Urothelium cell line (cell line): ENCODE measurements around the gene FBXO27.
"Not testable (repeated sequence)": the region's sequence is repeated elsewhere in the genome, so short reads cannot be mapped to it uniquely, and the experiment has no call there.

ENCODE experiments used
- DNase-seq: peaks from one replicate; pipeline ENCODE4 v3.0.0; 2011; ENCODE audit warnings: low spot score, mixed read lengths
- FAIRE-seq: peaks from 2 replicates; lab custom pipeline; 2011; peaks lifted over from hg19 to GRCh38; lab: Jason Lieb, UNC

The FBXO27 gene

DNA sequence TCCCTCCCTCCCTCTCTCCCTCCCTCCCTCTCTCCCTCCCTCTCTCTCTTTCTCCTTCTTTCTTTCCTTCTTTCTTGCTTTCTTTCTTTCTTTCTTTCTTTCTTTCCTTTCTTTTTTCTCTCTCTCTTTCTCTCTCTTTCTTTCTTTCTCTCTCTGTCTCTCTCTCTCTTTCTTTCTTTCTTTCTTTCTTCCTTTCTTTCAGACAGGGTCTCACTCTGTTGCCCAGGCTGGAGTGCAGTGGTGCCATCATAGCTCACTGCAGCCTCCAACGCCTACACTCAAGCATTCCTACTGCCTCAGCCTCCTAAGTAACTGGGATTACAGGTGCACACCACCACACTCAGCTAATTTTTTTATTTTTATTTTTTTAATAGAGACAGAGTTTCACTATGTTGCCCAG is 42.7 kb downstream of the FBXO27 start:
- not testable (repeated sequence) for DNase-seq, FAIRE-seq

DNA sequence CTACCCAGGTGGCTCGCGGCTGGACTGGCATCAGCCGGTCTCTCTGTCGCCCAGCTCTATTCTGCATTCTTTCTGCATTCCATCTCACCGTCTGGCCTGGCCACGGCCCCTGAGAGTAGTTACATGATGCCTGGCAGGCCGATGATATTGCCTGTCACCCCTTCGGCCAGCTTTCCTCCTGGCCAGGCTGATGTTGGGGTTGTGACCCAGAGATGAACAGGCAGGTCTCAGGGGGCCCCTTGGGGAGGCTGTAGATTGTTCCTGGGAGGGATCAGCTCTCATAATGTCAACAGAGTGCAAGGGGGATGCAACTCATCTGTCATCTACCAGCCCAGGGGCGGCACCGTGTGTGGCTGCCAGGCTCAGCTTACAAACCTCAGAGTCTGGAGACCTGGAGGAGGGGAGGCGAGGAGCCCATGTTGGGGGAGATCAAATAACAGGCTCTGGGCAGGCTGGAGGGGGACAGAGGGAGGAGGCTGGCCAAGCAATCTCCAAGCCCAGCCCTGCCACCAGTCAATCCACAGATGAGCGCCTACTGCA is 43.2 kb downstream of the FBXO27 start:
- peak; percentile 77 for DNase-seq
- FAIRE-seq = no peak

DNA sequence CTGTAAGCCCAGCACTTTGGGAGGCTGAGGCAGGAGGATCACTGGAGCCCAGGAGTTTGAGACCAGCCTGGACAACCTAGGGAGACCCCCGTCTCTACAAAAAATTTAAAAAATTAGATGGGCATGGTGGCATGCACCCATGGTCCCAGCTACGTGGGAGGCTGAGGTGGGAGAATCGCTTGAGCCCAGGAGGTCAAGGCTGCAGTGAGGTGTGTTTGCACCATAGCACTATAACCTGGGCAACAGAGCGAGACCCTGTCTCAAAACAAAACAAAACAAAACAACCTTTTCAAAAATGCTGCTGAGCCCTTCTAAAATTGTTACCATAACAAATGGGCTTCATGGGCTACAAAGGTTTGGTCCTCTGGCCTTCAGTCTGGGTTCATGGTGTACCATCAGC is 43.7 kb downstream of the FBXO27 start:
- not testable (repeated sequence) for FAIRE-seq, DNase-seq

DNA sequence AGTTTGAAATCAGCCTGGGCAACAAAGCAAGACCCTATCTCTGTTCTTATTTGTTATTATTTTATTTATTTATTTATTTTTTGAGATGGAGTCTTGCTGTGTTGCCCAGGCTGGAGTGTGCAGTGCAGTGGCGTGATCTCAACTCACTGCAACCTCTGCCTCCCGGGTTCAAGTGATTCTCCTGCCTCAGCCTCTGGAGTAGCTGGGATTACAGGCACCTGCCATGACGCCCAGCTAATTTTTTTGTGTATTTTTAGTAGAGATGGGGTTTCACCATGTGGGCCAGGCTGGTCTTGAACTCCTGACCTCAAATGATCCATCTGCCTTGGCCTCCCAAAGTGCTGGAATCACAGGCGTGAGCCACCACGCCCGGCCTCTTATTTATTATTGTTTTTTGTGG is 44.6 kb downstream of the FBXO27 start:
- FAIRE-seq, DNase-seq: not testable (repeated sequence)

DNA sequence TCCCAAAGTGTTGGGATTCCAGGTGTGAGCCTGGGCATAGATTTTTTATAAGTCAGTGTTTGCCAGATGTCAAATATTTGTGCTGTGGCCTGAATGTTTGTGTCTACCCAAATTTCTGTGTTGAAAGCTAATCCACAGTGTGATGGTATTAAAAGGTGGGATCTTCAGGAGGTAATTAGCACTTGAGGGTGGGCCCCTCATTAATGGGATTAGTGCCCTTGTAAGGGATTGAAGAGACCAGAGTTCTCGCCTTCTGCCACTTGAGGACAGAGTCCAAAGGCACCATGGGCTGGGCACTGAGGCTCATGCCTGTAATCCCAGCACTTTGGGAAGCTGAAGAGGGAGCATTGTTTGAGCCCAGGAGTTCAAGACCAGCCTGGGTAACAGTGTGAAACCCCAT is 47.1 kb downstream of the FBXO27 start:
- FAIRE-seq = no peak
- DNase-seq = no peak

DNA sequence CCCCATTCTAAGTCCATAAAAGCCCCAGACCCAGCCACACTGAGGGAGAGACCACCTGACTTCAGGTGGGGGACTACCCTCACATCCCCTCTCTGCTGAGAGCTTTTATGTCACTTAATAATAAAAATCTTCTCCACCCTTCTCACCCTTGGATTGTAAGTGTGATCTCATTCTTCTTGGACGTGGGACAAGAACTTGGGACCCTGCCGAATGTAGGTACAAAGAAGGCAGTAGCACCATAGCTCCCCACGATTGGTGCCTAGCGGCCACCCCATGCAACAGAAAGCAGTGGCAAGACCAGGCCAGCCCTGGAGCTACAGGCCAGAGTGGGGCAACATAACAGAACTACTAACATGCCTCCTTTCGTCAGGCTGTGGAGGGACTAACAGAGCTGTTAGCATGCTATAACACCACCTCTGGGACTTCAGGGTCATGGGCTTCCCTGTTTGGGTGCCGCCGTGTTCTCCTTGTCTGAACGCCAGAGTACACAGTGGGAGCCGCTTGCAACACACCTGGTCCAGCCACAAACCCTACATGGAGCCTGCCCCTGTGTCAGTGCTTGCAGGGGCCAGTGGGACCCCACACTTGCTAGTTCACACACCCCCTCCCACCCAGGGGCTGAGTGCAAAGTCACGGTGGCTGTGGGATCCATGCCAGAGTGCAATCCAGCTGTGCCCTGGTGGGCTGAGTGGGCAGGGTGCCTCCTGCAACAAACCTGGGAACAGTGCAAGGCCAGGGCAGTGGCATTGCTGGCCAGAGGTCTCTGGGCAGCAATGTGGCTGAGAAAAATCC is 51.6 kb downstream of the FBXO27 start:
- FAIRE-seq (no peak), DNase-seq (no peak)

DNA sequence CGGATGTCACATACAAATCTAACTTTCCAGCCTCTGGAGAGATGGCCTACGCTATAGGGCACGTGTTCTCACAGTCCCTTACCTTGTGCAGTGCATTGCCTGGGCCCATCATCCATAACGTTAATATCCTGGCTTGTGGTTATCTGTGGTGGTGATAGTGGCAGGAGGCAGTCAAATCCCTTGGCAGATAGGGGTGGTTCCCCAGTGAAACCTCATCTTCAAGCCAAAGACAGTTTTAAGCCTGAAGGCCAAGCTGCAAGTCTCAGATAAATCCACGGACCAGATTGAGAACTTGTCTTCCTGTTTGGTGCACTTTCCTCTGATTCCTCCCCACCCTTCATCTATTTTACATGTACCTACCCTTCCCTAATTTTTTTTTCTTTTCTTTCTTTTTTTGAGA is 52.5 kb downstream of the FBXO27 start:
- no peak for FAIRE-seq
- DNase-seq = no peak

DNA sequence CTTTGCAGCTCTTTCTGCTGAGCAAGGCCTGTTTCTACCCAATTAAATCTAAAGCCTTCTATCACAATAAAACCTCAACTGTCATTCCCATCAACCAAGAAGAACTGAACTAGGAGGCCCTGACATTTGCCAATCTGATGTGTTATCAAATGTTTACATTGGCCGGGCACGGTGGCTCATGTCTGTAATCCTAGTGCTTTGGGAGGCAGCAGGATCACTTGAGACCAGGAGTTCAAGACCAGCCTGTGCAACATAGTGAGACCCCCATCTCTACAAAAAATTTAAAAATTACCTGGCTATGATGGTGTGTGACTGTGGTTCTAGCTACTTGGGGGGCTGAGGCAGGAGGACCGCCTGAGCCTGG is 54.0 kb downstream of the FBXO27 start:
- no peak for FAIRE-seq

DNA sequence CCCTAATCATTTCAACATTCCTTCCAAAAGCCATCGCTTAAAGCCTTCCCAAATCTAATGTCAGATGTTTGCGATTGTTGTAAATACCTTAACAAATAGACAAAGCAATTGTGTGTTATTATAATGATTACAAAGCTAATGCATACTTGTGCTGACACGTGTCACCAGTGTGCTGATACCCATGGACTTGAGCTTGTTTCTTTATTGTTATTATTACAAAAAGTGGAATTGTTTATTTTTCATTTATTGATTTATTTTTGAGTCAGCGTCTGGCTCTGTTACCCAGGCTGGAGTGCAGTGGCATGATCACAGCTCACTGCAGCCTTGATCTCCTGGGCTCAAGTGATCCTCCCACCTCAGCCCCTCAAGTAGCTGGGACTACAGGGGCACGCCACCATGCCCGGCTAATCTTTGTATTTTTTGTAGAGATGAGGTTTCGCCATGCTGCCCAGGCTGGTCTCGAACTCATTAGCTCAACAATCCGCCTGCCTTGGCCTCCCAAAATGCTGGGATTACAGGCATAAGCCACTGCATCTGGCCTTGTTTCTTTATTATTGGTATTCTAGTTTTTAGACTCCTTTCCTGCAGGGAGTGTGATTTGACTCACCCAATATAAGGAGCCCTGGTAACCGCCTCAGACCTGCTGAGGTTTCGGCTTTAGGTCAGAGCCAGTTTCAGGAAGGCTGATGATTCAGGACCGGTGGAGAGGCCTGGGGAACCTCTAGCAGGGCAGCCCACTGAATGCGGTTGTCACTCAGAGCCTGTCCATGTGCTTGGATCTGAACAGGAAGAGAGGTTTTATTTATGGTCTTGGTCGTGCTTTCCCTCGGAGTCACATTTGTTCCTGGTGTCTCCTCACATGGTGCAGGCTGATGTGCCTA is 54.7 kb downstream of the FBXO27 start:
- FAIRE-seq = no peak
- DNase-seq = no peak

More for the DNA sequence above, 54.0 kb downstream of the FBXO27 start:
- DNase-seq = no peak

DNA sequence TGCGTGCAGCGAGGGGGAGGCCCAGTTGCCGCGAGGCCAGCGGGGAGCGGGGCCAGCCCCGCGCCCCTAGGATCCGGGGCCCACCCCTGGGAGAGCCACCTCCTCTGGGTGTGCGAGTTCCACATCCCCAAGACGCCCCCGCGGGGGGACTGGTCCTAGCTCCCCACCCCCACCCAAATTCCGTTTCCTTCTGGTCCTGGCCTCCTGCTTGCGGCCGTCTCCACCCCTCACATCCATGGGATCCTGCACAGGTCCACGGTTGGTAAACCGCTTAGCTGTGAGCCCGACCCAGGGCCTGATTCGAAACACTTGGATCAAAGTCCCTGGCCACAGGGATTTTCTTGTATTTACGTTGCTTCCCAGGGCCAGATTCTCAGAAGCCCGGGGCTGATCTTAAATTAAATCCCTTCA is 56.5 kb downstream of the FBXO27 start:
- DNase-seq = no peak
- no peak for FAIRE-seq

DNA sequence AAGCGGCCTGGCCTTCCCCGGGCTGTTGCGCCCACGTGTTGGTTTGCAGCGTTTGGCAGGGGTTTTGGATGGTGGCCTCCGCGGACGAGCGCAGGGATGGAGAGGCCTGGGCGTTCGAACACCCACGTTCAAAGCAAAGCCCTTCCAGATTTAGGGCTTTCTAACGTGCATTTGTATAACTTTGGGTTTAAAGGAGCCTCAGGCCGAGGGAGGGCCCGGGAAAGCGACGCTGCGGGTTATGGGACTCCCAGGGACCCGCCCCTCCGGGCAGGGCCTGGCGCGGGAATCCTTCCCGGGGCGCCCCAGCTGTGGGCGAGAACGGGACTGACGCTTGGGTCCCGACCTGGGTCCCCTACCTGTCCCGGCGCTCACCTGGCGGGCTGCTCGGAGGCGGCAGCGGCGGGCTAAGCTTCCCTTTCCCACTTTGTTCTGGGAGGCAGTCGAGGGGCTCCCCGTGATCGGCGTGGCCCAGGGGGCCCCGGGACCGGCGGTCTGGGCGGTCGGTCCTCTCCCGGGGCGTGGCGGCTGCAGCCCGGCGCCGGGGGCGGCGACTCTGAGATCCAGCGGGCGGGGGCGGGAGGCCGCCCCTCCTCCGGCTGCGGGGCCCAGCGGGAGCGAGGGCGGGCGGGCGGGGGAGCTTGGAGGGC is 57.0 kb downstream of the FBXO27 start, which contains the start of gene FBXO17:
Gene FBXO17 (minus strand): TSS at position 529 of the 647 bp plus-strand sequence. CDS start 25,423 bp downstream, outside the sequence.
- FAIRE-seq (no peak), DNase-seq (peak; percentile 82)

DNA sequence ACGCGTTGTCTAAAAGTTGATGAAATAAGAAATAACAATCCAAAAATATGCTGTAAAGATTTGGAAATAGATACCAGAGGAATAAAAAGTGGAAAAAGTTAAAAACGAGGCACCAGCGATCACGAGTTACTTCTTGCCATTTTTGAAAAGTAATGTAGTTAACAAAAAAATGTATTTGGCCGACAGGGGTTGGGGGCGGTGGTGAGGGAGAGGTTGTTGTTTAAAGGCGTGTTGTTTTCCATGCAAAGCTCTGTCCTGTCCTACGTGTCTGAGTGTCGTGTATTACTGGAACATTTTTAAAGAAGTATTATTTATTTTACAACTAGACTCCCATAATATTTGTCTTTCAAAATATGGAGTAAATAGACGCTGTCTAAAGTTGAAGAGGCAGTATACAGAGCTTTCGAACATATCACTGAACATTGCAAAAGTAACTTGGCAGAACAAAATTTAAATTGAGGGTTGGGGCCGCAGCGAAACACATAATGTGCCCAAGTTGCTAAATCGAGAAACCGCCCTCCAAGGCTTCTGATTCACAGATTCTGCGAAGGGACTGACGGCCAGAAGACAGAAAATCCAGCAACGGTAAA is 57.6 kb downstream of the FBXO27 start:
- DNase-seq = no peak
- FAIRE-seq = no peak
